HFFc6 (cell line): ENCODE measurements around the gene ECEL1. TPM values are rescaled to one million over a fixed set of nuclear protein-coding genes. Genes with fewer than 3 reads are reported as not detected.
A peak's percentile ranks its signal among the peaks of the same experiment; 100 is the strongest.
"Not testable (repeated sequence)": the region's sequence is repeated elsewhere in the genome, so short reads cannot be mapped to it uniquely, and the experiment has no call there.

Experiments used
- DNase-seq: peaks from one replicate; pipeline ENCODE4 v3.0.0-alpha.2; 2018
- H3K27ac Mint-ChIP-seq: 2 replicates; pipeline ENCODE4 v1.8.0; 2020; ENCODE audit warnings: mild to moderate bottlenecking, mixed read lengths
- H3K27me3 Mint-ChIP-seq: 2 replicates; pipeline ENCODE4 v1.8.0; 2021; ENCODE audit warnings: mild to moderate bottlenecking, moderate library complexity, mixed read lengths; ENCODE audit not compliant: insufficient read depth
- H3K36me3 Mint-ChIP-seq: 2 replicates; pipeline ENCODE4 v1.8.0; 2021; ENCODE audit warnings: low read depth, mixed read lengths
- H3K4me1 Mint-ChIP-seq: 2 replicates; pipeline ENCODE4 v1.8.0; 2020; ENCODE audit warnings: low read depth, mixed read lengths
- H3K4me3 Mint-ChIP-seq: 2 replicates; pipeline ENCODE4 v1.8.0; 2020; ENCODE audit warnings: mild to moderate bottlenecking, moderate library complexity, mixed read lengths
- H3K9me3 Mint-ChIP-seq: 2 replicates; pipeline ENCODE4 v1.8.0; 2020; ENCODE audit warnings: mild to moderate bottlenecking, mixed read lengths
- total RNA-seq, 6 experiments: library from RNA; stranded (reverse); fragmentation: NEBNext Ultra II Directional; extraction: Animal tissue kit (Norgen Biotek cat#: 25700); gene quantifications; 2 replicates in 1 of 6; 3 replicates in 5 of 6; pipeline ENCODE4 v1.2.3, GENCODE V29; 2021
- TF ChIP-seq, protein P1 (sequence below): fragments of 200-600 bp; sonication (generic); IDR thresholded peaks from 2 replicates; pipeline ENCODE4 v1.5.0; 2021; ENCODE audit warnings: antibody characterized with exemption, mild to moderate bottlenecking

Gene ECEL1
- total RNA-seq, 6 experiments from 2014 or later: not detected

DNA sequence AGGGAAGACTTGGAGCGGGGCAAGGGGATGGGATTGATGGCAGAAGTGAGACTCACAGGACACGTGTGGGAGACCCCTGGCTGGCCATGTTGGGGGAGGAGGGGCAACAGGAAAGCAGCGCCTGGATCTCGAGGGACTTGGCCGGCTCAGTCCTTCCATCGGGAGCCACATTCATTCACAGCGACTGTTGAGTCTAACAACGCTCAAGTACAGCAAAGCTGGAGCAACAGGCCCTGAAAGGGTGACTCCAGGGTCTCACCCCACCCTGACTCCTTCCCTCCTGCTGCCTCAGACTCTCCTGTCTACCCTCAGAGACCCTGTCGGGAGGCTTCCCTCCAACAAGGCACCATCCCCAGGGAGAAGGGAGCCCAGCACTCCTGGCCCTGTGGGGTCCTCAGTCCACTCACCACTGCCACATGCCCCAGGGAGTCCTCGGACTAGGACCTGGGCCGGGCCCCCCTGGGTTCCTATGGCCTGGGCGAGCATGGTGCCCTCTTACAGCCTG is 46.4 kb downstream of the ECEL1 start:
- no peak for DNase-seq
- Mint-ChIP-seq H3K27me3 (peaks cover 34% of the 10 kb centered on the region), H3K36me3 (no peaks in the 10 kb centered on the region), H3K27ac (no peak overlapping the region), H3K4me3 (no peak overlapping the region), H3K9me3 (no peaks in the 10 kb centered on the region), H3K4me1 (no peaks in the 10 kb centered on the region)
- TF ChIP-seq, protein P1, sequence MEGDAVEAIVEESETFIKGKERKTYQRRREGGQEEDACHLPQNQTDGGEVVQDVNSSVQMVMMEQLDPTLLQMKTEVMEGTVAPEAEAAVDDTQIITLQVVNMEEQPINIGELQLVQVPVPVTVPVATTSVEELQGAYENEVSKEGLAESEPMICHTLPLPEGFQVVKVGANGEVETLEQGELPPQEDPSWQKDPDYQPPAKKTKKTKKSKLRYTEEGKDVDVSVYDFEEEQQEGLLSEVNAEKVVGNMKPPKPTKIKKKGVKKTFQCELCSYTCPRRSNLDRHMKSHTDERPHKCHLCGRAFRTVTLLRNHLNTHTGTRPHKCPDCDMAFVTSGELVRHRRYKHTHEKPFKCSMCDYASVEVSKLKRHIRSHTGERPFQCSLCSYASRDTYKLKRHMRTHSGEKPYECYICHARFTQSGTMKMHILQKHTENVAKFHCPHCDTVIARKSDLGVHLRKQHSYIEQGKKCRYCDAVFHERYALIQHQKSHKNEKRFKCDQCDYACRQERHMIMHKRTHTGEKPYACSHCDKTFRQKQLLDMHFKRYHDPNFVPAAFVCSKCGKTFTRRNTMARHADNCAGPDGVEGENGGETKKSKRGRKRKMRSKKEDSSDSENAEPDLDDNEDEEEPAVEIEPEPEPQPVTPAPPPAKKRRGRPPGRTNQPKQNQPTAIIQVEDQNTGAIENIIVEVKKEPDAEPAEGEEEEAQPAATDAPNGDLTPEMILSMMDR: no peak

DNA sequence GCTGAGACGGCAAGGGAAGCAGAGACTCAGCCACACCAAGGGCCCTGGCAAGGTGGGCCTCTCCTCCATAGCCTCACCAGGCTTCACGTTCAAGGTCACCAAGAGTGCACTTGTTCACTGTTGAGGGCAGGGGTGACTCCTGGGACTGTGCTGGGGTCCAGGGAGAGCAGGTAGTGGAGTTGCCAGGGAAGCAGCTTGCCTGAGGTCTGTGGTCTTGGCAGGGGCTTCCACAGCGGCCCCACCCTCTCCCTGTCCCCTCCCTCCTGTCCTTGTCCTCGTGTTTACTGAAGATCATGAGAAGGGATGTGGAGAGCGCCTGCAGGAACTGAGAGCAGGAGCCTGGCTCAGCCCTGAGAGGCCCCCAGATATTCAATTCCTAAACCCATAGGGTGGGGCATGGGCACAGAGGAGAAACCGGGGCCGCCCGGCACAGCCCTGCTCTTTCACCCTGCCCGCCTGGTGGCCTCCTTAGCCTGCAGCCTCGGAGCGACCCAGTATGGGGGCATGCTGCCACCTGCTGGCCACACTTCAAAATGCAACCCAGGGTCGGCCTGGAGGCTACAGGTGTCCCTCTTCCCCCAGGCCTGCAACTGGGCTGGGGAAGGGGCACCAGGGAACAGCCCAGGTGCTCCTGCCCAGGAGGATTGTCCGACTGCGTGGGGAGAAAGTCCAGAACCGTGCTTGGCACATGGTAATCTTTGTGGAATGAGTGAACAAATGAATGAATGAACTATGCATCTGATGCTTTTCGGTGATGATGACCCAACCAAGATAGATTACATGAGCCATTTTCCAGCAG is 47.2 kb downstream of the ECEL1 start:
- H3K27ac Mint-ChIP-seq, H3K4me1 Mint-ChIP-seq, H3K9me3 Mint-ChIP-seq, H3K4me3 Mint-ChIP-seq, H3K36me3 Mint-ChIP-seq: not testable (repeated sequence)
- peaks cover 38% of the 10 kb centered on the region for H3K27me3 Mint-ChIP-seq
- TF ChIP-seq, protein P1: peak; percentile 95
- DNase-seq: peak; percentile 50

DNA sequence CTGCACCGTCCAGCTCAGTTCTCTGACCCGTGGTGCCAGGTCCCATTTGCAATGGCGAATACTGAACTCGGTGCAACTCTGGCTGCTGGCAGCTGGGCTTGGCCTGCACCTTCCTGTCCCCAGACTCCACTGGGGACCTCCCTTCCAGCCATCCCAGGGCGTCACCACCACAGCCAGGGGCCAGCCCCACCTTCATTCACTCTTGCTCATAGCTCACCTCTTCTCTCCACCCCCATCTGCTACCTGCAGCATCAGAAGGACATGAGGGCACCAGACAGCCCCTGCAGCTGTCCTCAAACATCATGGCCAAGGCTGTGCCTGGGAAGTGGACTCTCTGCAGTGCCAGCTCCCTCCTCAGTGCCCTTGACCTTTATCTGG is 47.9 kb downstream of the ECEL1 start:
- DNase-seq: no peak
- H3K9me3 Mint-ChIP-seq: no peaks in the 10 kb centered on the region
- H3K4me1 Mint-ChIP-seq: no peaks in the 10 kb centered on the region
- no peak overlapping the region for H3K27ac Mint-ChIP-seq
- H3K4me3 Mint-ChIP-seq: no peak overlapping the region
- TF ChIP-seq, protein P1: peak; percentile 78
- H3K36me3 Mint-ChIP-seq: no peaks in the 10 kb centered on the region
- peaks cover 42% of the 10 kb centered on the region for H3K27me3 Mint-ChIP-seq

DNA sequence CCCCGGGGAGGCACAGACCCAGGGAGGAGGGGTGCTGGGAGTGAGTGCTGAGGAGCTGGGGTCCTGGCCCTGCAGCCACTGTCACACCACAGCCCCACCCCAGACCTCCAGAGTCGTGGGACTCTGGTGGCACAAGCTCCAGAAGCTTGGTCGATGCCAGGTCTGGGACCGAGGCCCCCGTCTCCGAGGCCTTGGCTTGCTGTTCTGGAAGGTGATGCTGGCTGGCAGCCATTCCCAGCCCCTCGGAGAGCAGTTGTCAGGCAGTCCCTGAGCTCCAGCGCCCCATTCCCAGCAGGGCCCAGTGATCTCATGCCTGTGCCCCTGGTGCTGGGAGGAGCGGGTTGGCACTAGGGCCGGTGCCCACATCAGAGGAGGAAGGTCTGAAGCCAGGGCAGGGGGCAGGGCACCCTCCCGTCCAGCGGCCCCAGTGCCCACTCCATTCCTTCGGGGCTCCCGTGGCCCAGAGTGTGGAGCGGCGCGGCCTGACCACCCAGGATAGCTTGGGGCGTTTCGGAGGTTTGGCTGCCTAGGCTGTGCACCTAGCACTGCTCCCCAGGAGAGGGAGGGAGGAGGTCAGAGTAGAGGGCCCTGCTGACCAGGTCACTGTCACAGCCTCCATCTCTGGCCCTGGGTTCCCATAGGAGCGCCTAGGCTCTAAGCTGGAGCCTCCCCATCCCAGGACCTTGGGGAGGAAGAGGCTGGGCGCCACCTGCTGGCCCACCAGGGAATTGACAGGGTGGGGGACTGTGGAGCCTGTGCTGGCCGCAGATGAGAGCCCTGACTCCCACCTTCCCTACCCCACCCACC is 48.5 kb downstream of the ECEL1 start:
- Mint-ChIP-seq H3K27me3 (peaks cover 42% of the 10 kb centered on the region), H3K4me1 (no peaks in the 10 kb centered on the region)

DNA sequence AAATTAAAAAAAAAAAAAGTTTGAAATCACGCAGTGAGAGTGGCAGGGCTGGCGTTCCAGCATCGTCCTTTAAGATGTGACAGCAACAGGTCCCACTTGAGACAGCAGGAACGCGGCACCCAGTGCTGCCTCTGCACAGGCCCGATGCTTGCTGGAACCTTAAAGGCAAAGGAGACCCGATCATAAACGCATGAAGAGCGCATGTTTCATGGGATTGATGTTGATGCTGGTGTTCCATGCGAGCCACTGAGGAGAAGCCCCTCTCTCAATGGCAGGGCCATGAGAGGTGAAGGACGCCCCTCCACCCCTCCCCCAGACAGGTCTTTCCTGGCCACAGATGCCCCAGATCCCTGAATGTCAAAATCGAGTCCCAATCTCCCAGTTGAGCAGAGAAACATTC is 49.5 kb downstream of the ECEL1 start:
- Mint-ChIP-seq H3K4me3 (no peak overlapping the region), H3K27me3 (peaks cover 47% of the 10 kb centered on the region), H3K9me3 (no peaks in the 10 kb centered on the region), H3K27ac (no peak overlapping the region), H3K4me1 (no peaks in the 10 kb centered on the region), H3K36me3 (no peaks in the 10 kb centered on the region)
- TF ChIP-seq, protein P1: no peak
- no peak for DNase-seq

More for the DNA sequence above, 48.5 kb downstream of the ECEL1 start:
- TF ChIP-seq, protein P1: peak; percentile 89
- Mint-ChIP-seq H3K36me3 (no peaks in the 10 kb centered on the region), H3K27ac (no peak overlapping the region), H3K9me3 (no peaks in the 10 kb centered on the region), H3K4me3 (no peak overlapping the region)
- no peak for DNase-seq
